WTC11 (cell line): ENCODE results near the gene PFKP. TPM values are rescaled to one million over a fixed set of nuclear protein-coding genes. Genes with fewer than 3 reads are reported as not detected.

Source experiments
- ATAC-seq: fragments of 200-7000 bp; cut with Tn5 transposase; 2 replicates; pipeline ENCODE4 v1.10.0; 2021; ENCODE audit warnings: mild to moderate bottlenecking, moderate library complexity
- CTCF ChIA-PET: fragments of 300-600 bp; sonication (Branson Sonifier 250); formaldehyde crosslinking; loops from one replicate; lab custom pipeline; 2021; ENCODE audit warnings: antibody characterized with exemption; lab: Charles Lee
- POLR2A ChIA-PET: fragments of 350-600 bp; sonication (Branson Sonifier 250); formaldehyde crosslinking; loops from one replicate; lab custom pipeline; 2021; ENCODE audit warnings: antibody characterized with exemption; lab: Charles Lee
- DNase-seq: peaks from one replicate; pipeline ENCODE4 v3.0.0; 2021; ENCODE audit warnings: low spot score
- H3K27ac Mint-ChIP-seq: 2 replicates; pipeline ENCODE4 v1.8.0; 2021; ENCODE audit warnings: mixed read lengths
- H3K27me3 Mint-ChIP-seq: 2 replicates; pipeline ENCODE4 v1.8.0; 2021; ENCODE audit warnings: low read depth, mild to moderate bottlenecking, moderate library complexity, mixed read lengths
- H3K36me3 Mint-ChIP-seq: 2 replicates; pipeline ENCODE4 v1.8.0; 2021; ENCODE audit warnings: mixed read lengths
- H3K4me1 Mint-ChIP-seq: 2 replicates; pipeline ENCODE4 v1.8.0; 2022; ENCODE audit warnings: mixed read lengths
- H3K4me3 Mint-ChIP-seq: 2 replicates; pipeline ENCODE4 v1.8.0; 2021; ENCODE audit warnings: mild to moderate bottlenecking, moderate library complexity, mixed read lengths
- H3K9me3 Mint-ChIP-seq: 2 replicates; pipeline ENCODE4 v1.8.0; 2021; ENCODE audit warnings: mixed read lengths
- ATF1 ChIP-seq: sonication (generic); formaldehyde crosslinking; IDR thresholded peaks from 2 replicates; pipeline ENCODE4 v1.8.1; 2023; ENCODE audit warnings: mild to moderate bottlenecking, moderate library complexity, missing genetic modification reagents
- CTCF ChIP-seq: fragments of 200-600 bp; IDR thresholded peaks from 2 replicates; pipeline ENCODE4 v1.8.0; 2022; ENCODE audit warnings: antibody characterized with exemption
- IRF1 ChIP-seq: sonication (generic); formaldehyde crosslinking; IDR thresholded peaks from 2 replicates; pipeline ENCODE4 v1.8.0; 2023; ENCODE audit warnings: missing genetic modification reagents
- JUN ChIP-seq: sonication (generic); formaldehyde crosslinking; IDR thresholded peaks from 2 replicates; pipeline ENCODE4 v1.8.0; 2023; ENCODE audit warnings: mild to moderate bottlenecking, missing genetic modification reagents
- KAT7 ChIP-seq: sonication (generic); formaldehyde crosslinking; IDR thresholded peaks from 2 replicates; pipeline ENCODE4 v1.8.1; 2023; ENCODE audit warnings: missing genetic modification reagents, mild to moderate bottlenecking, borderline replicate concordance
- MLX ChIP-seq: sonication (generic); formaldehyde crosslinking; IDR thresholded peaks from 2 replicates; pipeline ENCODE4 v1.8.1; 2023; ENCODE audit warnings: mild to moderate bottlenecking, missing genetic modification reagents, moderate library complexity
- NFATC4 ChIP-seq: fragments of 250-450 bp; sonication (Bioruptor Pico); IDR thresholded peaks from 2 replicates; pipeline ENCODE4 v1.9.0; 2021; ENCODE audit warnings: mild to moderate bottlenecking
- PRDM15 ChIP-seq: sonication (generic); formaldehyde crosslinking; IDR thresholded peaks from 2 replicates; pipeline ENCODE4 v1.8.0; 2022; ENCODE audit warnings: missing genetic modification reagents
- STAT6 ChIP-seq: sonication (generic); formaldehyde crosslinking; conservative IDR thresholded peaks from 2 replicates; pipeline ENCODE4 v1.8.1; 2023; ENCODE audit warnings: mild to moderate bottlenecking, low read depth, missing genetic modification reagents, moderate library complexity
- TP53 ChIP-seq: sonication (generic); formaldehyde crosslinking; IDR thresholded peaks from 2 replicates; pipeline ENCODE4 v1.8.1; 2023; ENCODE audit warnings: mild to moderate bottlenecking, missing genetic modification reagents
- USF2 ChIP-seq: sonication (generic); formaldehyde crosslinking; IDR thresholded peaks from 2 replicates; pipeline ENCODE4 v1.8.1; 2023; ENCODE audit warnings: mild to moderate bottlenecking, missing genetic modification reagents, moderate library complexity
- ZMAT4 ChIP-seq: fragments of 250-450 bp; sonication (Bioruptor Pico); IDR thresholded peaks from 2 replicates; pipeline ENCODE4 v1.9.0; 2021; ENCODE audit warnings: mild to moderate bottlenecking
- ZNF232 ChIP-seq: sonication (generic); formaldehyde crosslinking; IDR thresholded peaks from 2 replicates; pipeline ENCODE4 v1.8.0; 2022; ENCODE audit warnings: mild to moderate bottlenecking, missing genetic modification reagents
- ZNF396 ChIP-seq: fragments of 250-450 bp; sonication (Bioruptor Pico); IDR thresholded peaks from 2 replicates; pipeline ENCODE4 v1.8.0; 2021; ENCODE audit warnings: mild to moderate bottlenecking, moderate library complexity, borderline replicate concordance
- total RNA-seq: library from RNA; stranded (reverse); gene quantifications from 3 replicates; pipeline ENCODE4 v1.2.3, GENCODE V29; 2021

Gene PFKP
- total RNA-seq, 1 experiment from 2014 or later, result 127 TPM

GRCh38 chr10:3129581-3130340 is 62.4 kb downstream of the PFKP start:
- TF ChIP-seq MLX (CRISPR knock-in tag) (no peak), USF2 (CRISPR knock-in tag) (no peak), KAT7 (CRISPR knock-in tag) (no peak), JUN (no peak), PRDM15 (CRISPR knock-in tag) (no peak), NFATC4 (no peak), STAT6 (CRISPR knock-in tag) (no peak), ZMAT4 (no peak)
- TF ChIP-seq, all 79 proteins: peak for 0
- Mint-ChIP-seq H3K4me3 (no peak overlapping the region), H3K36me3 (peaks cover 79% of the 10 kb centered on the region), H3K27me3 (no peaks in the 10 kb centered on the region), H3K9me3 (no peaks in the 10 kb centered on the region), H3K27ac (no peak overlapping the region), H3K4me1 (no peaks in the 10 kb centered on the region)
- no peak for ATAC-seq
- ChIA-PET CTCF (no interaction called here), POLR2A (no interaction called here)
- DNase-seq, result no peak

GRCh38 chr10:3131098-3131497 is 63.8 kb downstream of the PFKP start:
- H3K27ac Mint-ChIP-seq, result no peak overlapping the region
- no peak overlapping the region for H3K4me3 Mint-ChIP-seq
- ATAC-seq (no peak), DNase-seq (no peak)
- H3K9me3 Mint-ChIP-seq, result no peaks in the 10 kb centered on the region
- ChIA-PET CTCF (no interaction called here), POLR2A (no interaction called here)
- TF ChIP-seq ATF1 (CRISPR knock-in tag), result no peak
- TF ChIP-seq ZNF232, result no peak
- TF ChIP-seq CTCF, result no peak
- TF ChIP-seq STAT6 (CRISPR knock-in tag), result no peak
- no peak for TF ChIP-seq IRF1 (CRISPR knock-in tag)
- no peak for TF ChIP-seq ZNF396 (CRISPR knock-in tag)
- TF ChIP-seq TP53 (CRISPR knock-in tag), result no peak
- peaks cover 82% of the 10 kb centered on the region for H3K36me3 Mint-ChIP-seq
- H3K4me1 Mint-ChIP-seq, result no peaks in the 10 kb centered on the region
- H3K27me3 Mint-ChIP-seq, result no peaks in the 10 kb centered on the region
